OCI-LY1 (cell line): ENCODE results near the gene CD247.

Experiments
- CTCF ChIP-seq: fragments of 200-600 bp; sonication (generic), shearing (Covaris generic); IDR thresholded peaks from 2 replicates; pipeline ENCODE4 v1.5.1; 2017; ENCODE audit warnings: mild to moderate bottlenecking, antibody characterized with exemption, low read length, moderate library complexity, mixed read lengths
- EZH2 ChIP-seq: fragments of 200-600 bp; sonication (generic), shearing (Covaris generic); IDR thresholded peaks from 2 replicates; pipeline ENCODE4 v1.8.0; 2017; ENCODE audit warnings: borderline replicate concordance, mixed run types, mild to moderate bottlenecking, antibody characterized with exemption, low read length, moderate library complexity, mixed read lengths

- no peak for TF ChIP-seq CTCF
- TF ChIP-seq EZH2, result no peak
These were observed 7.4 kb downstream of the CD247 start for GRCh38 chr1:167510881-167511280.
